Spinal cord (tissue), 10 donors: ENCODE data around the gene NUDT7. TPM values are rescaled to one million over a fixed set of nuclear protein-coding genes. Genes with fewer than 3 reads are reported as not detected.

Source experiments
- DNase-seq, 6 donors: peaks; one replicate each; pipeline versions ENCODE4 v3.0.0 to v3.0.0-alpha.2; 2013 to 2015; ENCODE audit warnings: low spot score in 6 of 6, low read depth in 4 of 6
- H3K27ac ChIP-seq: one replicate; pipeline ENCODE4 v1.5.1; 2013; ENCODE audit warnings: low read depth, low read length, control low read depth
- H3K27me3 ChIP-seq: one replicate; pipeline ENCODE4 v1.6.1; 2013; ENCODE audit warnings: low read length; ENCODE audit not compliant: control insufficient read depth, insufficient read depth
- H3K36me3 ChIP-seq: one replicate; pipeline ENCODE4 v1.6.1; 2013; ENCODE audit warnings: low read length; ENCODE audit not compliant: control insufficient read depth, insufficient read depth
- H3K4me1 ChIP-seq: one replicate; pipeline ENCODE4 v1.6.1; 2013; ENCODE audit warnings: low read length; ENCODE audit not compliant: control insufficient read depth, insufficient read depth
- H3K4me3 ChIP-seq: one replicate; pipeline ENCODE4 v1.5.1; 2013; ENCODE audit warnings: low read depth, low read length, control low read depth
- H3K9me3 ChIP-seq: one replicate; pipeline ENCODE4 v1.6.1; 2013; ENCODE audit warnings: low read length; ENCODE audit not compliant: control insufficient read depth, insufficient read depth
- WGBS: methylation state at CpG from one replicate; pipeline ENCODE4 v1.1.5; 2013; ENCODE audit warnings: missing lambda C conversion rate; ENCODE audit not compliant: insufficient coverage; 5-methylcytosine and 5-hydroxymethylcytosine counted together
- polyA plus RNA-seq, 2 donors: library from polyadenylated mRNA; unstranded; fragments of 120-200 nt; gene quantifications; one replicate each; pipeline ENCODE4 v1.2.1, GENCODE V29; 2013; ENCODE audit not compliant: insufficient read length in 2 of 2
- total RNA-seq, 2 donors: library from RNA; depleted of rRNA in 1 of 2; stranded (reverse); fragments of 120-200 nt in 1 of 2; fragments of >200 nt in 1 of 2; gene quantifications; one replicate each; pipeline versions ENCODE4 v1.2.3 to v1.2.4, GENCODE V29; 2013 to 2014
- donor health status: healthy.

NUDT7 gene
- total and polyA plus RNA-seq, 4 donors, result 5.9 to 13.6 (median 7.0) TPM

DNA sequence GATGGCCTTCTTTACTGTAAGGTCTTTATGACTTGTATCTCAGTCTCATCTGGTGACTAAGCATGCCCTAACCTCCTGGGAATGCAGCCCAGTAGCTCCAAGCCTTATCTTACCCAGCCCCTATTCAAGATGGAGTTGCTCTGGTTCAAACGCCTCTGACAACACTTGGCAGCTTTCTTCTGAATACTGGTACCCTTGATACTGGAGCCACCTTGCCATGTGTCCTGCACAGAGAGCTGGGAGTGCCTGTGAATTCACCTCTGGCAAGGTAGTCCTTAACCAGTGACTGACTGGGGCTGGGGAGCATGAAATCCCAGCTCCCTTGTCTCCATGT is 17.2 kb downstream of the NUDT7 start:
- DNase-seq, result no peak
- no peaks in the 10 kb centered on the region for H3K4me1 ChIP-seq
- peaks cover 3% of the 10 kb centered on the region for H3K9me3 ChIP-seq
- no peak overlapping the region for H3K27ac ChIP-seq
- H3K4me3 ChIP-seq, result no peak overlapping the region
- H3K27me3 ChIP-seq, result no peaks in the 10 kb centered on the region
- 67% methylated on average over 1 of the region's 1 CpG for WGBS
- no peaks in the 10 kb centered on the region for H3K36me3 ChIP-seq

DNA sequence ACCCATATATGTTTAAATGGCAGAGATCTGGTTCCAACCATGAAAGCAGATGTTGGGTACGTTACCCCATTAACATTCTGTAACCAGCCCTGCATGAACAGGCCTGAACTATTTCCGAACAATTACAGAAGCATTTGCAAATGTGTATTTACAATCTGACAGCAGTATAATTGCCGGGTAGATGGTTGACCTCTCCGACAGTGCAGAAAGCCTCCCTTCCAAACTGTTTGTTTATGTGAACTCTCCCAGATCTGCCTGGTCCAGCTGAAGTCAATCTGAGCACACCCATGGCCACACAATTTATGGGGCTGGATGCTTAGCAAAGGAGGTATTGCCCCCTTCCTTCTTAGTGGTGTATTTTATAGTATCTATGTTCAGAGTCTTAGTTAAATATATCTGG is 21.8 kb downstream of the NUDT7 start:
- Histone ChIP-seq H3K36me3 (no peaks in the 10 kb centered on the region), H3K27ac (no peak overlapping the region), H3K27me3 (no peaks in the 10 kb centered on the region), H3K9me3 (no peaks in the 10 kb centered on the region), H3K4me3 (no peak overlapping the region), H3K4me1 (no peaks in the 10 kb centered on the region)
- DNase-seq, result no peak
- WGBS, result 73% methylated on average over 2 of the region's 4 CpGs

DNA sequence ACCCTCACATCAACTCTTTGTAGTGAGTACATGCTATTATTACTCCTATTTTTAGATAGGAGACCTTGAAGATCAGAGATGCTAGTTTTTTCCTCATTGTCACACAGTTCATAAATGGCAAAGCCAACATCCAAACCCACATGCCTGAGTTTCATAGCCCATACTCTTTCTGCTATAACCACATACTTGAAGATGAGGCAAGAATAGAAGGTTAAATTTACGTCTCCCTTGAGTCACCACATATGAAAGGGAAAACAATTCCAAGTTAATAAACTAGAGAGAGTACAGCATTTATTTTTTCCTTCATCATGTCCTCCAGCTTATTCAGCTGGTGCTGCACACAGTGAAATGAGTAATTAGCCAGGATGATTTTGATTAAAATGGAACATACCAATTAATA is 23.7 kb downstream of the NUDT7 start:
- no CpG with 5 or more reads among the region's 1 CpG for WGBS
- no peaks in the 10 kb centered on the region for H3K27me3 ChIP-seq
- no peak overlapping the region for H3K27ac ChIP-seq
- peak in 1 of 6 donors; percentile 86 for DNase-seq
- no peaks in the 10 kb centered on the region for H3K9me3 ChIP-seq
- no peaks in the 10 kb centered on the region for H3K36me3 ChIP-seq
- H3K4me1 ChIP-seq, result no peaks in the 10 kb centered on the region
- H3K4me3 ChIP-seq, result no peak overlapping the region

DNA sequence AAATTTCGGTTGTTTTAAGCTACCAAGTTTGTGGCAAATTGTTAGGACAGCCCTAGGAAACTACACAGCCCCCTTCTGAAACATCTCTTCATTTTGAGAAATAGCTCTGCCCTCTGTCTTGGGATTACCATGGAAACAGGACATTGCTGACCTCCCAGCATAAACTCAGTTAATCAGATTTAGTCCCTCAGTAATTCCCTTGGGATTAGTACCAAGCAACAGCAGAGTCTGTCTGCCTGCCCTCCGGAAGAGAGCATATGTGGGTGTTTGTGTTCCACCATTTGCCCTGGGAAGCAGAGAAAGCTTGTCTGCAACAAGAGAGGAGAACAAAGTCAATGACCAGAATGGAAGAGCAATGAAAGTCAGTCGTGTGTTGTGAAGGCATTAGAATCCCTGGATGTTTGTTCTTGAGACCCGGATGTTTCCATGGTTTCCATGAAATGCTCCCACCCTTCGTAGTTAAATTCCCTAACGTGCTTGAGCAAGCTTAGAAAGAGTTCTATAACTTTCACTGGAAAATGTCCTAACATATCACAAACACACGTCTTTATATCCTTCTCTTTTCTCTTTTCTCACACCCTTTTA is 26.2 kb downstream of the NUDT7 start:
- H3K27me3 ChIP-seq, result no peaks in the 10 kb centered on the region
- H3K4me3 ChIP-seq, result no peak overlapping the region
- H3K36me3 ChIP-seq, result no peaks in the 10 kb centered on the region
- no peak overlapping the region for H3K27ac ChIP-seq
- H3K4me1 ChIP-seq, result no peaks in the 10 kb centered on the region
- no peaks in the 10 kb centered on the region for H3K9me3 ChIP-seq
- no peak for DNase-seq
- 64% methylated on average over 6 of the region's 7 CpGs for WGBS

DNA sequence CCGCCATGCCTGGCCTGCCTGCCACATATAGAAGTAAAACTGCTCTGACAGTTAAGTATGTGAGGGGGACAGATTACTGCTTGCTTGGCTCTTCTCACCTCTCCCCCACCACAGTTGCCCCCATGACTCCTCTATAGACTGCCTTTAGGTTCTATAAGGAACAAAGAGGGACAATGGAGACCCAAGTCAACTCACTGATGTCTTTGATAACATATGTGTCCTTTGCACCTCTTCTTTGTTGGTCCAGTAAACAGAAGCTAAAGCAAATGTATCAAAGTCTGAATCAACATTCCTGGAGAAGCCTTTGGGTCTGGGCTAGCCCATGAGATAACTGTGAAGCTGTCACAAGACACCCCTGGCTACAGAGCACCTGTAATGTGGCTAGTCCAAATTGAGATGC is 27.1 kb downstream of the NUDT7 start:
- no peaks in the 10 kb centered on the region for H3K36me3 ChIP-seq
- no peaks in the 10 kb centered on the region for H3K4me1 ChIP-seq
- no peaks in the 10 kb centered on the region for H3K27me3 ChIP-seq
- no peaks in the 10 kb centered on the region for H3K9me3 ChIP-seq
- no peak overlapping the region for H3K27ac ChIP-seq
- no peak for DNase-seq
- no peak overlapping the region for H3K4me3 ChIP-seq
- WGBS, result no CpG with 5 or more reads among the region's 1 CpG

DNA sequence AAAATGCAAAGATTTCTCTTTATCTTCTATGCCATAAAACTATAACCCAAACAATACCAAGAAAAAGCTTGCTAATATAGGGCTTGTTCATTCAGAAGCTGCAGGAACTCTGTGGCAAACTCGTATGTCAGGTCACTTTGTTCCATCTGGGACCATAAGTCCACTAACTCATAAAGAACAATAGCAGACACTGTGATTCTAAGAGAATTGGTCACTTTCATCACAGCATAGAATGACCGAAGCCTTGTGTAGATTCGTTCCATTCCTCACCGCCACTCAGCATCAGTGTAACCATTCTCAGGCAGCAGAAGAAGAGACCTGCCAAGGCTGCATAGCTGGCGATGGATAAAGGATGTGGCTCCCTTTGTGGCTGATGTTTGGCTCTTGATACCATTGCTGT is 35.7 kb downstream of the NUDT7 start:
- DNase-seq, result no peak
- Histone ChIP-seq H3K27me3 (no peaks in the 10 kb centered on the region), H3K4me3 (no peak overlapping the region), H3K36me3 (no peaks in the 10 kb centered on the region), H3K4me1 (no peaks in the 10 kb centered on the region), H3K9me3 (no peaks in the 10 kb centered on the region), H3K27ac (no peak overlapping the region)
- WGBS, result 81% methylated on average over 2 of the region's 5 CpGs

DNA sequence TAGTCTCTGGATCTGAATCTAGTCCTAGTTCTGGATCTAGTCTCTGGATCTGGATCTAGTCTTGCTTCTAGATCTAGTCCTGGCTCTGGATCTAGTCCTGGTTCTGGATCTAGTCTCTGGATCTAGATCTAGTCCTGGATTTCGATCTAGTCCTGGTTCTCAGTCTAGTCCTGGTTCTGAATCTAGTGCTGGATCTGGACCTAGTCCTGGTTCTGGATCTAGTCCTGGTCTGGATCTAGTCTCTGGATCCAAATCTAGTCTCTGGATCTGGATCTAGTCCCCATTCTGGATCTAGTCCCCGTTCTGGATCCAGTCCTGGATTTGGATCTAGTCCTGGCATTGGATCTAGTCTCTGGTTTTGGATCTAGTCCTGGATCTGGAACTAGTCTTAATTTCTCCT is 36.2 kb downstream of the NUDT7 start:
- Histone ChIP-seq H3K4me3 (no peak overlapping the region), H3K9me3 (no peaks in the 10 kb centered on the region), H3K27ac (no peak overlapping the region), H3K36me3 (no peaks in the 10 kb centered on the region), H3K4me1 (no peaks in the 10 kb centered on the region), H3K27me3 (no peaks in the 10 kb centered on the region)
- DNase-seq, result no peak
- WGBS, result 87% methylated on average over 2 of the region's 2 CpGs

DNA sequence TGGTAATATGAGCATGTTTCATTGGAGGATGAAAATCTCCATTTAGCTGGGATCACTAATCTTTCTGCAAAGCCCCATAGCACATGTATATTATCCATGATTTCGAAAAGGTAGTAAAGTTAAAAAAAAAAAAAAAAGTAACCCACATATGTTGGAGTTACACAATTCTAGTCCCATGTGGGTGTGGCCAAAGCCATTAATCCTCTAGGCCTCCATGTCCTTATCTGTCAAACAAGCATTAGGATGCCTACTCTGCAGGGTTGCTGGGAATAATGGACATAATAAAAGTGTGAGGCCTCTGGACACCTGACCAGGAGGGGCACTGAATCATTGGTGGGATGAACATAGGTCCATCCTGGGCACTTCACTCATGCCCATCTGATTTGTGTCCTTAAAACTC is 36.9 kb downstream of the NUDT7 start:
- WGBS, result no CpG with 5 or more reads among the region's 1 CpG
- no peak for DNase-seq
- H3K9me3 ChIP-seq, result no peaks in the 10 kb centered on the region
- H3K4me1 ChIP-seq, result no peaks in the 10 kb centered on the region
- H3K36me3 ChIP-seq, result no peaks in the 10 kb centered on the region
- no peak overlapping the region for H3K4me3 ChIP-seq
- H3K27me3 ChIP-seq, result no peaks in the 10 kb centered on the region
- H3K27ac ChIP-seq, result no peak overlapping the region

DNA sequence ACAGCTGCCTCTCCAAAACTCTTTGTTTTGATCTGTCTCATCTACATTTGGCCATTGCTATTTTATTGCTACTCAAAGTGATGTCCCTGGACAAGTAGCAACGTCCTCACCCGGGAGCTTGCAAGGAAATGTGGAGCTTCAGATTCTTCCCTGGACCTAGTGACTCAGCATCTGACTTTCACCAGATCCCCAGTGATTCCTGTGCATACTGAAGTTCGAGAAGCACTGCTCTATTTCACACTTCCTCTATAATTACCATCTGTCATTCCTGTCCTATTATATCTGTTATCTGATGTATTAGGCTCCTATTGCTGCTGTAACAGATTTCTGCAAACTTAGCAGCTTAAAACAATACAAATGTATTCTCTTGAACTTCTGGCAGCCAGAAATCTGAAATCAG is 37.5 kb downstream of the NUDT7 start:
- Histone ChIP-seq H3K36me3 (no peaks in the 10 kb centered on the region), H3K4me3 (no peak overlapping the region), H3K27me3 (no peaks in the 10 kb centered on the region), H3K4me1 (no peaks in the 10 kb centered on the region), H3K27ac (no peak overlapping the region), H3K9me3 (no peaks in the 10 kb centered on the region)
- DNase-seq, result no peak
- WGBS, result 61% methylated on average over 2 of the region's 3 CpGs

DNA sequence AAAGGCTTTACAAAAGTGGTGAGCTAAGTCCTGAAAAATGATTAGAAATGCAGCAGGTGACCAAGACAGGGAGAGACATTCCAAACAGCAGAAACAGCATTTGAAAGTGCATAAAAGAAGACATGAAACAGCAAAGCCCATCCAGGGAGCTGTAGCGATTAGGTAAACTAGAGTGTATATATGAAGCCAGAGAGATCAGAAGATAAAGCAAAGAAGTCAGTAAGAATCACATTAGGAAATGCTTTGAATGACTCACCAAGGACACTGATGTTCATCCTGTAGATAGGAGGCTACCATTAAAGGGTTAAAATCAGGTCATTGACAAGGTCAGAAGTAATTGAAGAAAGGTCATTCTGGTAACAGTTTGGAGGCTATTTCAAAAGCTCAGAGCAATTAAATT is 38.5 kb downstream of the NUDT7 start:
- no peaks in the 10 kb centered on the region for H3K36me3 ChIP-seq
- peak in 1 of 6 donors; percentile 39 for DNase-seq
- WGBS, result 83% methylated on average over 1 of the region's 1 CpG
- no peaks in the 10 kb centered on the region for H3K4me1 ChIP-seq
- H3K27ac ChIP-seq, result no peak overlapping the region
- no peaks in the 10 kb centered on the region for H3K9me3 ChIP-seq
- H3K4me3 ChIP-seq, result no peak overlapping the region
- no peaks in the 10 kb centered on the region for H3K27me3 ChIP-seq
